ENCODE measurements around the gene S100PBP. TPM values are rescaled to one million over a fixed set of nuclear protein-coding genes. Genes with fewer than 3 reads are reported as not detected.
A peak's percentile ranks its signal among the peaks of the same experiment; 100 is the strongest.

Gene S100PBP
- total RNA-seq (2012; rRNA removed) (20.3 and 25.8 TPM in 2 replicates), polyA plus RNA-seq (2012; rRNA removed) (12.6 and 13.9 TPM in 2 replicates), Bru-seq, nascent RNA (percentile 83 among the genes with signal in this experiment), BruChase-seq, experiment 1, labeled RNA remaining after a 6-hour chase (percentile 96 among the genes with signal in this experiment), BruChase-seq, experiment 2, labeled RNA remaining after a 2-hour chase (percentile 94 among the genes with signal in this experiment)
- polyA plus RNA-seq (2012; cell fraction: cytosol; rRNA removed): 2.6 and 4.5 TPM in 2 replicates
- polyA plus RNA-seq (2012; cell fraction: nucleus; rRNA removed; ENCODE audit: low replicate concordance): 8.9 and 48.4 TPM in 2 replicates
- long read RNA-seq, full-length matches to known transcripts: 4 of 39 reads
- long read RNA-seq, partial matches to known transcripts: 2 of 39 reads
- long read RNA-seq, other reads (novel, unspliced or antisense): 33 of 39 reads

- dilution Hi-C loops (cut with HindIII; ENCODE audit: low sequenced_read_pairs, unreplicated experiment): no loop called here
- in situ Hi-C loops (cut with MboI; ENCODE audit: low sequenced_read_pairs): no loop called here
- H3K56ac ChIP-seq (ENCODE audit: extremely low read depth, insufficient read depth, low read length): peak within 1 kb of the TSS; percentile 96
- no peak for TF ChIP-seq RFX5 (IDR thresholded peaks at IDR 0.05; ENCODE audit: low read depth, low read length)
- TF ChIP-seq NFE2L2 (IDR thresholded peaks at IDR 0.05; ENCODE audit: low read depth, low read length): peak; percentile 48; the same call in 1 of the 2 replicates
- TF ChIP-seq RCOR1 (IDR thresholded peaks at IDR 0.05; ENCODE audit: insufficient replicate concordance, low read length): no peak
- TF ChIP-seq USF2 (IDR thresholded peaks at IDR 0.05; ENCODE audit: low read depth, low read length): peak; percentile 22; the same call in 1 of the 2 replicates
- peak; percentile 99 for TF ChIP-seq MXI1 (IDR thresholded peaks at IDR 0.05; ENCODE audit: borderline replicate concordance, low read depth, low read length)
- TF ChIP-seq MAFK (IDR thresholded peaks at IDR 0.05; ENCODE audit: low read depth, low read length): no peak
- peak; percentile 99 for TF ChIP-seq BHLHE40 (IDR thresholded peaks at IDR 0.05; ENCODE audit: low read depth, low read length)
- TF ChIP-seq RAD21 (IDR thresholded peaks at IDR 0.05; ENCODE audit: low read length): no peak
- no peak for TF ChIP-seq CTCF (conservative IDR thresholded peaks at IDR 0.05; ENCODE audit: low read depth, low read length)
- peak; percentile 98 for TF ChIP-seq CEBPB (IDR thresholded peaks at IDR 0.05; ENCODE audit: low read depth, low read length)
- TF ChIP-seq POLR2A (IDR thresholded peaks at IDR 0.05; ENCODE audit: low read depth, low read length): peak; percentile 80
- TF ChIP-seq MAZ (IDR thresholded peaks at IDR 0.05; ENCODE audit: borderline replicate concordance, low read depth, low read length): peak; percentile 97
These were observed at the start of gene S100PBP, which contains the start of gene YARS1 for GRCh38 chr1:32817159-32817814. S100PBP (plus strand) TSS chr1:32817653; CDS start chr1:32826100, 8,447 bp downstream. YARS1 (minus strand) TSS chr1:32817358; CDS start chr1:32817244, 114 bp downstream.

More at GRCh38 chr1:32817159-32817814, at the start of gene S100PBP, which contains the start of gene YARS1:
- H3K4ac ChIP-seq (ENCODE audit: low read depth, low read length): peak within 1 kb of the TSS; percentile 93
- H3K27me3 ChIP-seq (ENCODE audit: control insufficient read depth, insufficient read depth, low read length): no peaks in the 10 kb centered on the region
- ATAC-seq (ENCODE audit: low read depth) (peak; percentile 95), DNase-seq (peak; percentile 97)
- 3% methylated on average over 16 of the region's 55 CpGs; no CpG with 5 or more reads in 1 of the 2 experiments for WGBS, 2 experiments (ENCODE audit: extremely low coverage in 2 of 2, insufficient read length in 1 of 2)
- H2AFZ ChIP-seq (replicated peaks; ENCODE audit: low read length, poor library complexity): peak within 1 kb of the TSS; percentile 92
- peak within 1 kb of the TSS; percentile 51; the same call in 2 of the 3 replicates for H2BK15ac ChIP-seq (ENCODE audit: low read depth, low read length)
- peaks cover 7% of the 10 kb centered on the region; the same call in 1 of the 2 replicates for H3K9me1 ChIP-seq (ENCODE audit: insufficient read depth, low read length)
- peak within 1 kb of the TSS; percentile 97 for H3K23ac ChIP-seq (ENCODE audit: low read depth, low read length)
- H3K4me3 ChIP-seq (ENCODE audit: insufficient read depth, low read depth, low read length): peak within 1 kb of the TSS; percentile 88
- H3K18ac ChIP-seq (ENCODE audit: low read depth, low read length): peak within 1 kb of the TSS; percentile 78
- intact Hi-C loops (cut with micrococcal nuclease): no loop called here
- H3K4me1 ChIP-seq (ENCODE audit: control insufficient read depth, insufficient read depth, low read length): peaks cover 6% of the 10 kb centered on the region
- peak within 1 kb of the TSS; percentile 88 for H4K5ac ChIP-seq (ENCODE audit: low read depth, low read length)
- H3K14ac ChIP-seq (replicated peaks; ENCODE audit: low read depth, low read length): peak within 1 kb of the TSS; percentile 98
- H2AK5ac ChIP-seq (ENCODE audit: low read depth, low read length): peak within 1 kb of the TSS; percentile 87
- H2AK9ac ChIP-seq (replicated peaks; ENCODE audit: low read depth, low read length, poor library complexity): peak within 1 kb of the TSS; percentile 100
- H2BK5ac ChIP-seq (ENCODE audit: low read depth, low read length, poor library complexity, severe bottlenecking): peak within 1 kb of the TSS; percentile 92
- POLR2A ChIA-PET (ENCODE audit: unreplicated experiment): no interaction called here
- peak within 1 kb of the TSS; percentile 77 for H2BK120ac ChIP-seq (ENCODE audit: low read depth, low read length)
- peak within 1 kb of the TSS; percentile 46 for H2BK20ac ChIP-seq (ENCODE audit: low read depth, low read length)
- peak within 1 kb of the TSS; percentile 95 for H3K27ac ChIP-seq (ENCODE audit: insufficient read depth, low read length)
- no peaks in the 10 kb centered on the region for H3K9me3 ChIP-seq (ENCODE audit: control insufficient read depth, insufficient read depth, low read length)
- H3K36me3 ChIP-seq (ENCODE audit: control insufficient read depth, insufficient read depth, low read length): no peaks in the 10 kb centered on the region; the same call in none of the 2 replicates
- peak within 1 kb of the TSS; percentile 98 for H4K91ac ChIP-seq (ENCODE audit: insufficient read depth, low read depth, low read length)
- H4K8ac ChIP-seq (ENCODE audit: low read depth in 2 of 2, low read length in 2 of 2): peak within 1 kb of the TSS; percentile 79 to 98
- peaks cover 27% of the 10 kb centered on the region for H4K20me1 ChIP-seq (ENCODE audit: insufficient read depth, low read length)
- CTCF ChIA-PET: no interaction called here
- H3K79me1 ChIP-seq (ENCODE audit: low read depth in 1 of 2, low read length in 2 of 2): peaks cover 23 to 77% of the 10 kb centered on the region in 2 experiments
- peak within 1 kb of the TSS; percentile 98 for H3K9ac ChIP-seq (ENCODE audit: low read depth, low read length)
- no TSS peak for BruUV-seq (replicated peaks)
- H3K4me2 ChIP-seq (ENCODE audit: low read depth, low read length): peak within 1 kb of the TSS; percentile 100
